Trophoblast cell (in vitro differentiated cells and primary cell): ENCODE data around the gene HYI.

Experiments used
- DNase-seq, 2 donors: peaks; one replicate each; pipeline ENCODE4 v3.0.0-alpha.2; 2016
- H2AFZ ChIP-seq: 2 replicates; pipeline ENCODE4 v1.6.1; 2013; ENCODE audit warnings: low read length, moderate library complexity, mild to moderate bottlenecking; ENCODE audit not compliant: insufficient read depth, poor library complexity
- H2AK5ac ChIP-seq: 2 replicates; pipeline ENCODE4 v1.6.1; 2013; ENCODE audit warnings: mild to moderate bottlenecking, low read length
- H2BK120ac ChIP-seq: 2 replicates; pipeline ENCODE4 v1.6.1; 2013; ENCODE audit warnings: low read length, mild to moderate bottlenecking, moderate library complexity; ENCODE audit not compliant: insufficient read depth, poor library complexity
- H2BK12ac ChIP-seq: 2 replicates; pipeline ENCODE4 v1.6.1; 2013; ENCODE audit warnings: mild to moderate bottlenecking, low read length, moderate library complexity
- H2BK5ac ChIP-seq: 2 replicates; pipeline ENCODE4 v1.6.1; 2013; ENCODE audit warnings: low read length, low read depth, moderate library complexity, mild to moderate bottlenecking; ENCODE audit not compliant: poor library complexity
- H3K14ac ChIP-seq: 2 replicates; pipeline ENCODE4 v1.6.1; 2013; ENCODE audit warnings: mild to moderate bottlenecking, low read length
- H3K18ac ChIP-seq: 2 replicates; pipeline ENCODE4 v1.6.1; 2013; ENCODE audit warnings: mild to moderate bottlenecking, low read length
- H3K23ac ChIP-seq: 2 replicates; pipeline ENCODE4 v1.6.1; 2013; ENCODE audit warnings: low read length
- H3K27ac ChIP-seq: 2 replicates; pipeline ENCODE4 v1.5.1; 2013; ENCODE audit warnings: low read depth, mild to moderate bottlenecking, inconsistent platforms, low read length, moderate library complexity
- H3K27me3 ChIP-seq: 2 replicates; pipeline ENCODE4 v1.6.1; 2013; ENCODE audit warnings: inconsistent platforms, mild to moderate bottlenecking, low read length, moderate library complexity; ENCODE audit not compliant: insufficient read depth
- H3K36me3 ChIP-seq, 2 experiments: 1 replicate in 1 of 2; 2 replicates in 1 of 2; pipeline ENCODE4 v1.6.1; 2013; ENCODE audit warnings: low read length in 2 of 2, mild to moderate bottlenecking in 2 of 2, moderate library complexity in 1 of 2; ENCODE audit not compliant: insufficient read depth in 2 of 2, control insufficient read depth in 1 of 2
- H3K4ac ChIP-seq: 2 replicates; pipeline ENCODE4 v1.6.1; 2013; ENCODE audit warnings: low read depth, mild to moderate bottlenecking, low read length, moderate library complexity
- H3K4me1 ChIP-seq, 2 experiments: 1 replicate in 1 of 2; 2 replicates in 1 of 2; pipeline ENCODE4 v1.6.1; 2013; ENCODE audit warnings: low read length in 2 of 2, mild to moderate bottlenecking in 2 of 2, moderate library complexity in 1 of 2; ENCODE audit not compliant: insufficient read depth in 2 of 2, control insufficient read depth in 1 of 2
- H3K4me2 ChIP-seq: 2 replicates; pipeline ENCODE4 v1.6.1; 2013; ENCODE audit warnings: inconsistent platforms, mild to moderate bottlenecking, low read length, moderate library complexity
- H3K4me3 ChIP-seq: 2 replicates; pipeline ENCODE4 v1.5.1; 2013; ENCODE audit warnings: mild to moderate bottlenecking, low read depth, low read length, inconsistent platforms
- H3K79me1 ChIP-seq: one replicate; pipeline ENCODE4 v1.6.1; 2013; ENCODE audit warnings: low read length
- H3K79me2 ChIP-seq: 2 replicates; pipeline ENCODE4 v1.6.1; 2013; ENCODE audit warnings: low read length, mild to moderate bottlenecking; ENCODE audit not compliant: control insufficient read depth, insufficient read depth, poor library complexity
- H3K9ac ChIP-seq: 2 replicates; pipeline ENCODE4 v1.6.1; 2013; ENCODE audit warnings: mild to moderate bottlenecking, low read length
- H3K9me3 ChIP-seq: 2 replicates; pipeline ENCODE4 v1.6.1; 2013; ENCODE audit warnings: low read depth, mild to moderate bottlenecking, control low read depth, inconsistent platforms, low read length; ENCODE audit not compliant: insufficient read depth
- H4K12ac ChIP-seq: 2 replicates; pipeline ENCODE4 v1.6.1; 2013; ENCODE audit warnings: low read depth, mild to moderate bottlenecking, low read length, moderate library complexity
- H4K8ac ChIP-seq: 2 replicates; pipeline ENCODE4 v1.6.1; 2013; ENCODE audit warnings: low read depth, mild to moderate bottlenecking, low read length, moderate library complexity
- H4K91ac ChIP-seq: one replicate; pipeline ENCODE4 v1.6.1; 2013; ENCODE audit warnings: low read depth, mild to moderate bottlenecking, low read length, moderate library complexity
- WGBS: extraction: QIAGEN DNeasy Blood & Tissue Kit; methylation state at CpG from one replicate; pipeline ENCODE4 v1.1.7; 2013; ENCODE audit warnings: missing lambda C conversion rate; ENCODE audit not compliant: insufficient read length, insufficient coverage; ENCODE audit errors: extremely low coverage; 5-methylcytosine and 5-hydroxymethylcytosine counted together

HYI gene

DNA sequence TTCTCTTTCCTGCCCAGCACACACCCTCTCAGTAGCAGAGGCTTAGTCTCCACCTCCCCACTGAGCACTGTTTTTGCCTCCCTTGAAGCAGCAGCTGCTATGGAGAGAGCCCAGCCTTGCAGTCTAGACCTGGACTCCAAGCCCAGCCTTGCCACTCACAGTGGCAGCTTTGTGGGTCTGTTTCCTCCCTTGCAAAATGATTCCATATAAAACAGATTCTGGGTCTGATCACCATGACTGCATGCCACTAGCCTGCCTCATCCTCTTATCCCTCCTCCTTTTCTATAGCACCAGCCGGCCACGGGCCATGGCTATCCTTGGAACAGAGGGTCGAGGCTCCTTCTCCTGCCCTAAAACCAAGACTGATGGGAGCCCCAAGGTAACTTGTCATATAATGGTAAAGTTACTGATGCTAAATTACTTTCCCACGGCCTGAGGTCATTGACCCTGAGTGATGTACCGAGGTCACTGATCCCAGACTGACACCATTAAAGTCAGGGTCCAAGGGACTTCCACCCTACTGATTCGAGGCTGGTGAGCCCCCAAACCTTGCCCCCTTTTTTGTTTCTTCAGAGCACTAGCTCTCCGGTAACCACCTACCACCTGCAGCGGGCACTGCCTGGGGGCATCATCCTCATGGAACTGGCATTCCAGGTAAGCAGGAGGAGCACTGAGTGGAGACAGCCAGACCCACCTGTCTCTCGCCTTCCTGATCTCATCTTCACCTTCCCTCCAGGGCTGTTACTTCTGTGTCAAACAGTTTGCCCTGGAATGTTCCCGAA, 7.9 kb downstream of the HYI start:
- no peak overlapping the region for H3K4ac ChIP-seq
- H3K27ac ChIP-seq: no peak overlapping the region
- no peak overlapping the region for H2AK5ac ChIP-seq

DNA sequence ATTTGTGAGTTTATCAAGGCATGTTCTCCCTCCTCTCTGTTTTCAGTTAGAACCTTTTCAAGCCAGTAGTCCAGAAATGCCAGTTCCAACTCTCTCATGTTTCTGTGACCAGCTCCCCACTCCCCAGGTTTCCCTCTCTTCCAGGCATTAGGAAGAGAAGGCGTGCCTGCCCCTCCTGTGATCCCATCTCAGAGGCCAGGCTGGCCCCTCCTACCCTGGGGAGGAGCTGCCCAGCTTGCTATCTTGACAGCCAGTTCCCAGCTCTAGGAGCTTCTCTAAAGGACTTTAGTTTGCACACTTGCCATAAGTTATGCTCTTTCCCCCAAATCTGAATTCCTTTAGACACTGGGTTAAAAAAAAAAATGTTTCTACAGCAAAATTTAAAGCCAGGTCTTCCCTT, 8.9 kb downstream of the HYI start:
- Histone ChIP-seq H4K12ac (no peak overlapping the region), H3K4me3 (no peak overlapping the region), H3K36me3 (peaks cover 81 to 89% of the 10 kb centered on the region in 2 experiments), H2AFZ (no peak overlapping the region), H3K79me2 (no peaks in the 10 kb centered on the region), H3K27me3 (no peaks in the 10 kb centered on the region), H3K4me1 (peaks cover 0 to 5% of the 10 kb centered on the region in 2 experiments), H4K8ac (no peak overlapping the region), H3K79me1 (no peaks in the 10 kb centered on the region), H4K91ac (no peak overlapping the region), H2BK120ac (no peak overlapping the region), H3K4me2 (no peak overlapping the region), H2AK5ac (no peak overlapping the region), H3K18ac (no peak overlapping the region), H3K14ac (no peak overlapping the region), H3K23ac (no peak overlapping the region), H3K9me3 (peaks cover 2% of the 10 kb centered on the region), H2BK12ac (no peak overlapping the region), H3K9ac (no peak overlapping the region), H3K4ac (no peak overlapping the region), H2BK5ac (no peak overlapping the region), H3K27ac (no peak overlapping the region)
- WGBS: no CpG with 5 or more reads among the region's 1 CpG
- DNase-seq: no peak

More for the DNA sequence above, 7.9 kb downstream of the HYI start:
- Histone ChIP-seq H4K8ac (no peak overlapping the region), H2BK12ac (no peak overlapping the region), H2BK5ac (no peak overlapping the region), H4K12ac (no peak overlapping the region), H2BK120ac (no peak overlapping the region), H3K14ac (no peak overlapping the region), H3K23ac (no peak overlapping the region), H3K9ac (no peak overlapping the region), H2AFZ (no peak overlapping the region), H3K4me1 (peaks cover 0 to 5% of the 10 kb centered on the region in 2 experiments), H3K27me3 (no peaks in the 10 kb centered on the region), H3K79me2 (no peaks in the 10 kb centered on the region), H3K4me2 (no peak overlapping the region), H4K91ac (no peak overlapping the region), H3K36me3 (peaks cover 84 to 90% of the 10 kb centered on the region in 2 experiments), H3K18ac (no peak overlapping the region), H3K4me3 (no peak overlapping the region), H3K79me1 (no peaks in the 10 kb centered on the region), H3K9me3 (peaks cover 2% of the 10 kb centered on the region)
- WGBS: no CpG with 5 or more reads among the region's 10 CpGs
- DNase-seq: no peak

DNA sequence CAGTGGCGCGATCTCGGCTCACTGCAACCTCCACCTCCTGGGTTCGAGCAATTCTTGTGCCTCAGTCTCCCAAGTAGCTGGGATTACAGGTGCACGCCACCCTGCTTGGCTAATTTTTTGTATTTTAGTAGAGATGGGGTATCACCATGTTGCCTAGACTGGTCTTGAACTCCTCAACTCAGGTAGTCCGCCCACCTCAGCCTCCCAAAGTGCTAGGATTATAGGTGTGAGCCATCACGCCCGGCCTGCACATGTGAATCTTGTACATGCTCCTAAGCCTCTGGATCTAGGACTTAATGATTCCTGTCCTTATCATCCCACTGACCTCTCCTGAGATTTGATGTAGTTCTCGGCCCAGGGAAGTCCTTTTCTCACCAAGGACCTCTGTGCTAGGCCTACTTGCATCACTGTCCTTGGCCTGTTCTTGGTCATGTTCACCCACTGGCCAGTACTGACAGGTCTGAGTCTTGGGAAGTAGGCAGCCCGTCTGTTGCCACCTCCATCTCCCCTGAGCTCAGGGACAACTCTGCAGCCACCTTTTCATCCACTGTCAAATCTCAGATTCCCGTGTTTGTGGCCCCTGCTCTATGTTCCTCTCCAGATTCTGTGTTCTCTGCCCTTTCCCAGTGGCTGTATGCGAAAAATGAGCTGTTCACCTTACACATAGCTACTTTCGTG, 9.4 kb downstream of the HYI start:
- no peak overlapping the region for H4K91ac ChIP-seq
- WGBS: no CpG with 5 or more reads among the region's 13 CpGs
- peak overlapping the region; percentile 2 for H3K9ac ChIP-seq
- no peak overlapping the region for H3K4ac ChIP-seq
- no peak overlapping the region for H3K4me3 ChIP-seq
- no peaks in the 10 kb centered on the region for H3K79me1 ChIP-seq
- no peaks in the 10 kb centered on the region for H3K27me3 ChIP-seq
- no peak overlapping the region for H4K12ac ChIP-seq
- H2AFZ ChIP-seq: no peak overlapping the region
- H3K14ac ChIP-seq: no peak overlapping the region
- H3K4me2 ChIP-seq: no peak overlapping the region
- no peaks in the 10 kb centered on the region for H3K79me2 ChIP-seq
- DNase-seq: no peak
- no peak overlapping the region for H3K23ac ChIP-seq
- H3K4me1 ChIP-seq: peaks cover 0 to 5% of the 10 kb centered on the region in 2 experiments
- no peak overlapping the region for H4K8ac ChIP-seq
- H2BK5ac ChIP-seq: no peak overlapping the region
- H2BK120ac ChIP-seq: no peak overlapping the region
- no peak overlapping the region for H2BK12ac ChIP-seq
- H3K9me3 ChIP-seq: peaks cover 2% of the 10 kb centered on the region
- no peak overlapping the region for H2AK5ac ChIP-seq
- no peak overlapping the region for H3K18ac ChIP-seq
- peaks cover 81 to 89% of the 10 kb centered on the region in 2 experiments for H3K36me3 ChIP-seq
- no peak overlapping the region for H3K27ac ChIP-seq

DNA sequence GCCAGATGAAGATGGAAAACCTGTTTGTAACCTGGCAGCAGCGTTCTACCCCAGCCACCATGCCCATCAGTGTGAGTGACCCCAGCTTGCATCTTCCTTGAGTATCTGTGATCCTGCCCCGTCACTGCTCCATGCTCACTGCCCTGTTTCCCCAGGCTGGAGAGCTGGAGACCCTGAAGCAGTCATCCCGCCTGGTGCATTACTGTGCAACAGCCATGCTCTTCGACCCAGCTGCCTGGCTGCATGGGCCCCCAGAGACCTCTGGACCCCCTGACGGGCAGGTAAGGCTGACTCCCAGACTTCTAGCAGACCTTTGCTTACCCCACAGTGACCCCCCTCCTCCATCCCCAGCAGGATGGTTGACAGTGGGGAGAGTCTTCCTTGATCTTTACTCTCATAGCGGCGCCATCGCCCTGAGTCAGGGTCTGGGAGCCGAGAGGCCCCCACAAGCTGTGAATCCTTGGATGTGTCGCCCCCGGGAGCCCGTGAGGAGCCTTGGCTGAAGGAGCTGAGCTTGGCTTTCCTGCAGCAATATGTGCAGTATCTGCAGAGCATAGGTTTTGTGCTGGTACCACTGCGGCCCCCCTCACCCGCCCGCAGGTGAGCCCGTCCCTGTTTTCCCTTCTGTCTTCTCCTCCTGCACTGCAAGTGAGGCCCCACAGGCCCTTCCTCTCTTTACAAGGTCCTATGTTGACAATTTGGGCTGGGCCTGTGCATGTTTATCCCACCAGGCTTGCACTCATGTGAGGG, 10.4 kb downstream of the HYI start:
- Histone ChIP-seq H4K91ac (no peak overlapping the region), H2BK5ac (no peak overlapping the region), H3K4me2 (no peak overlapping the region), H3K36me3 (peaks cover 81 to 89% of the 10 kb centered on the region in 2 experiments), H3K9me3 (no peaks in the 10 kb centered on the region), H3K23ac (no peak overlapping the region), H2BK120ac (no peak overlapping the region), H2BK12ac (no peak overlapping the region), H3K4me3 (no peak overlapping the region), H2AFZ (no peak overlapping the region), H3K27ac (no peak overlapping the region), H3K27me3 (no peaks in the 10 kb centered on the region), H4K12ac (no peak overlapping the region), H3K18ac (no peak overlapping the region), H2AK5ac (no peak overlapping the region), H3K79me1 (no peaks in the 10 kb centered on the region), H3K4me1 (peaks cover 0 to 5% of the 10 kb centered on the region in 2 experiments), H3K79me2 (no peaks in the 10 kb centered on the region), H3K9ac (no peak overlapping the region), H3K4ac (no peak overlapping the region), H4K8ac (no peak overlapping the region), H3K14ac (no peak overlapping the region)
- WGBS: no CpG with 5 or more reads among the region's 16 CpGs
- no peak for DNase-seq
